Retina (tissue), 1 donor: Measurements from ENCODE around the gene ERCC3.
A peak's percentile ranks its signal among the peaks of the same experiment; 100 is the strongest.
"Not testable (repeated sequence)": the region's sequence is repeated elsewhere in the genome, so short reads cannot be mapped to it uniquely, and the experiment has no call there.

ENCODE experiments used
- DNase-seq: peaks from one replicate; pipeline ENCODE4 v3.0.0-alpha.2; 2016

ERCC3 gene

GRCh38 chr2:127278959-127279358 is 15.0 kb downstream of the ERCC3 start:
- DNase-seq: no peak

- no peak for DNase-seq
These were observed 16.9 kb downstream of the ERCC3 start for GRCh38 chr2:127277028-127277427.

- no peak for DNase-seq
These were observed 18.2 kb downstream of the ERCC3 start for GRCh38 chr2:127275789-127276188.

DNA sequence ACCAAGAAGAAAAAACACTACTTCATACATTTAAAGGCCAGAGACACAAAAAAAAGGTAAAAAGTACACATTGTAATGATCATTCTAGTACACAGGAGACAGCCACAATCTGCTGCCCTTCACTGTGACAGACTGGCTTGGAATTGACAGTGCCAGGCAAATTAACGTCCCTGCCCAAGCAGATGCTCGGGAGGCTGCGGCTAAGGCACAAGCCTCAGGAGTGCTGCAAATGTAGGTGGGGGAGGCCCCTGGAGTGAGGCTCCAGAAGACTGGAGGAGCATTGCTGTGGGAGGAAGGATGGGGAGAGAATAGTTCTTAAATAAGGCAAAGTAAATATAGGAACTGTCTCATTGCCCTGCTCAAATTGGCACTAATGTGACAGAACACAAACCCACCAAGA is 18.6 kb downstream of the ERCC3 start:
- no peak for DNase-seq

DNA sequence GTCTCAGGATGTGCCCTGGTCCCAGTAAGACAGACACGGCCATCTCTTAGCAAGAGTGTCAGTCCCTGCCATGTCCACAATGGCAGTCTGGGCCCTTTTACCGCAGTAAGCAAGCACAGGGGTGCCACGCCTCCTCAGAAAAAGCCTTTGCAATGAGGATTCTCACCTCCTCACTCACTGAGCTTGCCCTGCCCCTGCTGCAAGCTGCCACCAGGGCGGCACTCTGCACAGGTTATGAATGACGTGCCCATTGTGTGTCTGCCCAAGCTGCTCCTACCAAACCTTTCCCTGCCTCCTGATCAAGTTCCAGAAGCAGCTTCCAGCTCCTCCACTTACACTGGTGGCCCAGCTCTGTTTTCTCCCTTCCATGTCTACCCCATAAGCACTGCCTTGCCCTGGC is 23.3 kb downstream of the ERCC3 start:
- no peak for DNase-seq

- no peak for DNase-seq
These were observed 32.0 kb downstream of the ERCC3 start for GRCh38 chr2:127261804-127262406.

- no peak for DNase-seq
These were observed 34.6 kb downstream of the ERCC3 start for GRCh38 chr2:127259355-127259754.

- no peak for DNase-seq
These were observed 37.1 kb downstream of the ERCC3 start for GRCh38 chr2:127256866-127257265.

GRCh38 chr2:127256381-127256780 is 37.6 kb downstream of the ERCC3 start:
- DNase-seq: no peak

DNA sequence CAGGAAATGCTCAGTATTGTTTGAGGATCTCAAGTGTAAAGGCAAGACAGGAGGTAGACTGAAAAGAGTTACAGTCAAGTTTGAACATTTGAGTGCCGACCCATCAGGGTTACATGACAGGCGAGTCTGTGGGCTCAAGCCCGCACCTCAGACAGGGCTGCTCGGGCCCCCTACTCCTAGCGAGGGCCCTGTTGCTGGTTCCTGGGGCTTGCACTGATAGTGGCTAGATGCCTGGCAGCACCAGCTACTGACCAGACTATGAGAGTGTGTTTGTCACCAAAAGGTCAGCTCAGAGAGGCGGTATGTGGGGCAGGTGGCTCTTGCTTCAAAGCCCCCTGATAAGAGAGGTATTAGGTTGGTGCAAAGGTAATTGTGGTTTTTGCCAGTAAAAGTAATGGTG is 38.2 kb downstream of the ERCC3 start:
- DNase-seq: no peak

- DNase-seq: no peak
These were observed 38.8 kb downstream of the ERCC3 start for GRCh38 chr2:127255146-127255545.

DNA sequence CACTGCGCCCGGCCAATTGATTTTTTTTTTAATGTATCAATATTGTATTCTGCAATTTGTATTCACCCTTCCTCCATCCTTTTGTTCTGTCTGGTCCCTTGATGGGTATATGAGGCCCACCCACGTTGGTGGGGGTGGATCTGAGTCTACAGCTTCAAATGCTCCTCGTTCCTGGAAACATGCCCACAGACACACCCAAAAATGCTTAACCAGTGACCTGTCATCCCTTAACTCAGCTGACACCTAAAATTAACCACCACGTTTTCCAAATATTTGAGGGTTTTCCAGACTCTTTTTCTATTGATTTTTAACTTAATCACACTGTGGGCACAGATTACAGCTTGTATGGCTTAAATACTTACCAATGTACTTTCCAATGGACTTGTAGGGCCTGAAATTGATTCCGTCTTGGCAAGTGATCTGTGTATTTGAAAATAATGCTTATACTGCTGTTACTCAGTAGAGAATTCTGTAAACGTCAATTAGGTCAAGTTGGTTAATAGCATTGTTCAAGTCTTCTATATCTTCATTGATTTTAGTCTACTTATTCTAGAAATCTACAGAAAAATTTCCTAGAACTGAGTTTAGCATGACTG is 39.5 kb downstream of the ERCC3 start:
- DNase-seq: no peak

DNA sequence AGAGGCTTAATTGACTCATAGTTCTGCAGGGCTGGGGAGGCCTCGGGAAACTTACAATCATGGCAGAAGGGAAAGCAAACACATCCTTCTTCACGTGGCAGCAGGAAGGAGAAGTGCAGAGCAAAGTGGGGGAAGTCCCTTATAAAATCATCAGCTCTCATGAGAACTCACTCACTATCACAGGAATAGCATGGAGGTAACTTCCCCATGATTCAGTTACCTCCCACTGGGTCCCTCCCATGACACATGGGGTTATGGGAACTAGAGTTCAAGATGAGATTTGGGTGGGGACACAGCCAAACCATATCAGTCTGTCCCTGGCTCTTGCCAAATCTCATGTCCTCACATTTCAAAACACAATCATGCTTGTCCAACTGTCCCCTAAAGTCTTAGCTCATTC is 52.8 kb downstream of the ERCC3 start:
- DNase-seq: not testable (repeated sequence)

DNA sequence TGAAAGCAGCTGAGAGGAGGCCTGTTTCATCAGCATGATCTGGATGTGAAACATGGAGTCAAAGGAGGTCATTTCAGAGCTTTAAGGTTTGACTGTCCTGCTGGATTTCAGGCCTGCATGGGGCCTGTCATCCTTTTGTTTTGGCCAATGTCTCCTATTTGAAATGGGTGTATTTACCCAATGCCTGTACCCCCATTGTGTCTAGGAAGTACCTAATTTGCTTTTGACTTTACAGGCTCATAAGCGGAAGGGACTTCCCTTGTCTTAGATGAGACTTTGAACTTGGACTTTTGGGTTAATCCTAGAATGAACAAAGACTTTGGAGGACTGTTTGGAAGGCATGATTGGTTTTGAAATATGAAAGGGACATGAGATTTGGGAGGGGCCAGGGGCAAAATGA is 54.5 kb downstream of the ERCC3 start:
- DNase-seq: no peak

GRCh38 chr2:127237768-127238167 is 56.2 kb downstream of the ERCC3 start:
- DNase-seq: not testable (repeated sequence)

DNA sequence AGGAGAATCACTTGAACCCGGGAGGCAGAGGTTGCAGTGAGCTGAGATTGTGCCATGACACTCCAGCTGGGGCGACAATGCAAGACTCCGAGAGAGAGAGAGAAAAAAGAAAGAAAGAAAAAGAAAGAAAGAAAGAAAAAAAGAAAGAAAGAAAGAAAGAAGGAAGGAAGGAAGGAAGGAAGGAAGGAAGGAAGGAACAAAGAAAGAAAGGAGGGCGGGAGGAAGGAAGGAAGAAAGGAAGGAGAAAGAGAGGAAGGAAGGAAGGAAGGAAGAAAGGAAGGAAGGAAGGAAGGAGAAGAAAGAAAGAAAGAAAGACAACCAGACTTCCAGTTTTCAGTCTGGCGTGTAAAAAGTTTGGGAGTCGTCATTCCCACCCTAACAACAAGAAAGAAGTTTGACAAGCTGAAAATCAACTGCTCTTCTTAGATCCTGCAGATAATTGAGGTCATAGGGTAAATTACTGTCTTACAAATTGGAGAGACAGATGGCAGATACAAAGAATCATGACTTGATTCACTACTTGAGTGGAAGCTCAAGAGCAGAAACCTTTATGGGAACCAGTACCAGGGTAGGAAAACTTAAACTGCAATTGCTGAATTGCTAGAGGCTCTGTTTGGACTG is 58.8 kb downstream of the ERCC3 start:
- DNase-seq: peak; percentile 10

DNA sequence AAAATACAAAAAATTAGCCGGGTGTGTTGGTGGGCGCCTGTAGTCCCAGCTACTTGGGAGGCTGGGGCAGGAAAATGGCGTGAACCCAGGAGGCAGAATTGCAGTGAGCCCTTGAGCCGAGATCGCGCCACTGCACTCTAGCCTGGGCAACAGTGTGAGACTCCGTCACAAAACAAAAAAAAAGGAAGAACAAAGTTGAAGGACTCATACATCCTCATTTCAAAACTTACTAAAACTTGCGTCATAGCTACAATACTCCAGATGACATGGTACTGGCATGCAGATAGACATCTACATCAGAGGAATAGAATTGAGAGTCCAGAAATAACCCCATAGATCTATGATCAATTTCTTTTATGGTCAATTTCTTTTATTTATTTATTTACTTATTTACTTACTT is 60.2 kb downstream of the ERCC3 start:
- DNase-seq: no peak

DNA sequence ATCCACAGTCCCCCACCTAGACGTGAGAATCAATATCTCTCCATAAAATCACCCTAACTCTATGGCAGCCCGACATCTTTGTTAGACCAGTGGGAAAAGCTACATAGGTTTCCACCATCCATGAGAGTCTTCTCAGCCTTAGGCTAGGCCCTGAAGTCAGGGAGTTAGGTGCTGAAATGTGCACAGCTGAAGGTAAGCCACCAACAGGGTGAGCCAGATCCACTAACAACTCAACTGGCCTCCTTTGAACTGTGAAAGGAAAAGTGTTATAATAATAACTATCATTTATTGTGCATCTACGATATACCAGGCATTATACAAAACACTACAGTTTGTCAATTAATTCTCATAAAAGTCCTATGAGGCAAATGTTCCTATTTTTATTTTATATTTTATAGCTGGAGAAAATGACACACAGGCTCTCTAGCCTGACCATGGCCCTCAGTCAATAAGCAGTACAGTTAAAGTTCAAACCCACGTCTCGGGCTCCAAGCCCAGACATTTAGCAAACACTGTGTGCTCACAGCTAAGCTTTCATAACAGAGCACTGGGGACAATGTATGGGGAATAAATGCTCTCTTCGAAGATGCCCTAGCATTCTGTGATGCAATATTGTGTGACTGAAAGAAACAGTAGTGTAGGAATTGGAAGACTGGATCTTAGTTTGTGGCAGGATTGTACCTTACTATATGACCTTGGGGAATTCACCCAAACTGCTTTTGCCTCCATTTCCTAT is 62.6 kb downstream of the ERCC3 start:
- DNase-seq: no peak

DNA sequence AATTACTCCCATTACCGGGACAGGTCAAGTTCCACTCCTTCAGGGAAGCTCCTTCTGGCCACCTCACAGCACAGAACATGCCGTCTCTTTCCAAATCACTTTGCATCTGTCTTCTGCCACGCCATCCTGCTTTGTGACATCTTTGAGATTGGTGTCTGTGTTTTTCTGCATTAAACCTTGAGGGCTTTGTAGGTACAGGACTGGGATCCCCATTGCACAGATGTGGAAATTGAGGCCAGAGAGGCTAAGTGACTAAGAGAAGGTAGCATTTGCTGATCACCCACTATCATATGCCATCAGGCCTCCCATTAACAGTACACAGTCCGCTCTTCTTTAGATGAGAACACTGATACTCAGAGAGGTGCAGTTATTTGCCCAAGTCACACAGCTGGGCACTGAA is 64.4 kb downstream of the ERCC3 start:
- no peak for DNase-seq

DNA sequence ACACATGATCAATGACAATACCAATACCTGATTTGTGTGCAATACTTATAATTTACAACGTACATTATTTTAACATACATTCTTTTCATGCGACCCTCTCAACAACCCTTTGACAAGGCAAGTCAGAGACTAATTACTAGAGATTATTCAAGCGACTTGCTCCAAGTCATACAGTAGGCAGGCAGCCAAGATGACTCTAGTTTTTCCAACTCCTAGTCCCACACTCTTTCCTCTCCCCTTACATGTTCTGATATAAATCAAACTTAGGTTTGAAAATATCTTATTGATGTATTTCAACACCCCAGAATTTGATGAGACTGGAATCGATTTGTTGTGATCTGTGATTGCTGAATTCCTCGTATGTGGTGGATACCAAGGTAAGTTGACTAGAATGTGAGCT is 65.8 kb downstream of the ERCC3 start:
- no peak for DNase-seq

GRCh38 chr2:127227264-127227660 is 66.7 kb downstream of the ERCC3 start:
- not testable (repeated sequence) for DNase-seq

GRCh38 chr2:127226520-127227263 is 67.3 kb downstream of the ERCC3 start:
- no peak for DNase-seq

- DNase-seq: no peak
These were observed 67.8 kb downstream of the ERCC3 start for GRCh38 chr2:127226132-127226519.
